ENCODE measurements around the gene USP40. TPM values are rescaled to one million over a fixed set of nuclear protein-coding genes. Genes with fewer than 3 reads are reported as not detected.

USP40 gene
- total and polyA plus RNA-seq, 2 donors (not counting 1 experiment from before 2014, with no cell fraction given) = 18.9 to 40.6 TPM

- no peak overlapping the region for H3K27ac ChIP-seq (ENCODE audit: insufficient read depth, low read length)
- TF ChIP-seq CTCF (conservative IDR thresholded peaks at IDR 0.05 in 1 of 2, IDR thresholded peaks at IDR 0.05 in 1 of 2; ENCODE audit: low read depth in 1 of 2, low read length in 2 of 2) (no peak), EZH2 (IDR thresholded peaks at IDR 0.05; ENCODE audit: low read length, missing control alignments) (no peak)
- H3K27me3 ChIP-seq (ENCODE audit: control insufficient read depth, insufficient read depth, low read length) = no peaks in the 10 kb centered on the region
- DNase-seq (ENCODE audit: low read depth in 2 of 2) = no peak
- no peak overlapping the region for H3K4me3 ChIP-seq (replicated peaks in 1 of 4; ENCODE audit: control extremely low read depth in 1 of 4, insufficient read depth in 1 of 4, low read depth in 3 of 4, low read length in 4 of 4)
- H3K9me3 ChIP-seq (ENCODE audit: control insufficient read depth, insufficient read depth, low read depth, low read length) = no peaks in the 10 kb centered on the region
- no peaks in the 10 kb centered on the region for H3K79me2 ChIP-seq (ENCODE audit: control insufficient read depth, insufficient read depth, low read length)
- no peak overlapping the region for H3K9ac ChIP-seq (ENCODE audit: insufficient read depth, low read length)
- peaks cover 3% of the 10 kb centered on the region for H3K36me3 ChIP-seq (ENCODE audit: control insufficient read depth, insufficient read depth, low read length)
- H4K20me1 ChIP-seq (ENCODE audit: control insufficient read depth, extremely low read depth, insufficient read depth, low read length) = no peaks in the 10 kb centered on the region
- no peaks in the 10 kb centered on the region for H3K4me1 ChIP-seq (ENCODE audit: control insufficient read depth, extremely low read depth, insufficient read depth, low read length)
- no peak overlapping the region for H2AFZ ChIP-seq (ENCODE audit: low read length)
- no peak overlapping the region for H3K4me2 ChIP-seq (ENCODE audit: extremely low read depth, insufficient read depth, low read length)
These were observed 133.6 kb downstream of the USP40 start for GRCh38 chr2:233433029-233433428.

- DNase-seq (ENCODE audit: low read depth in 2 of 2) = no peak
- no peak overlapping the region for H3K4me2 ChIP-seq (ENCODE audit: extremely low read depth, insufficient read depth, low read length)
These were observed 135.9 kb downstream of the USP40 start for GRCh38 chr2:233430651-233431050.

GRCh38 chr2:233430081-233430480 is 136.5 kb downstream of the USP40 start:
- Histone ChIP-seq H3K9ac (ENCODE audit: insufficient read depth, low read length) (no peak overlapping the region), H4K20me1 (ENCODE audit: control insufficient read depth, extremely low read depth, insufficient read depth, low read length) (no peaks in the 10 kb centered on the region), H3K4me3 (replicated peaks in 1 of 4; ENCODE audit: control extremely low read depth in 1 of 4, insufficient read depth in 1 of 4, low read depth in 3 of 4, low read length in 4 of 4) (no peak overlapping the region), H3K4me2 (ENCODE audit: extremely low read depth, insufficient read depth, low read length) (no peak overlapping the region), H3K4me1 (ENCODE audit: control insufficient read depth, extremely low read depth, insufficient read depth, low read length) (no peaks in the 10 kb centered on the region), H2AFZ (ENCODE audit: low read length) (no peak overlapping the region), H3K9me3 (ENCODE audit: control insufficient read depth, insufficient read depth, low read depth, low read length) (no peaks in the 10 kb centered on the region), H3K27me3 (ENCODE audit: control insufficient read depth, insufficient read depth, low read length) (no peaks in the 10 kb centered on the region), H3K27ac (ENCODE audit: insufficient read depth, low read length) (no peak overlapping the region), H3K36me3 (ENCODE audit: control insufficient read depth, insufficient read depth, low read length) (no peaks in the 10 kb centered on the region), H3K79me2 (ENCODE audit: control insufficient read depth, insufficient read depth, low read length) (no peaks in the 10 kb centered on the region)
- no peak for TF ChIP-seq CTCF (conservative IDR thresholded peaks at IDR 0.05 in 1 of 2, IDR thresholded peaks at IDR 0.05 in 1 of 2; ENCODE audit: low read depth in 1 of 2, low read length in 2 of 2)
- no peak for TF ChIP-seq EZH2 (IDR thresholded peaks at IDR 0.05; ENCODE audit: low read length, missing control alignments)
- peak in 1 of 2 donors; percentile 35 for DNase-seq (ENCODE audit: low read depth in 2 of 2)

More at GRCh38 chr2:233430651-233431050, 135.9 kb downstream of the USP40 start:
- H2AFZ ChIP-seq (ENCODE audit: low read length) = no peak overlapping the region
- H3K9me3 ChIP-seq (ENCODE audit: control insufficient read depth, insufficient read depth, low read depth, low read length) = no peaks in the 10 kb centered on the region
- no peaks in the 10 kb centered on the region for H3K36me3 ChIP-seq (ENCODE audit: control insufficient read depth, insufficient read depth, low read length)
- no peaks in the 10 kb centered on the region for H4K20me1 ChIP-seq (ENCODE audit: control insufficient read depth, extremely low read depth, insufficient read depth, low read length)
- no peaks in the 10 kb centered on the region for H3K27me3 ChIP-seq (ENCODE audit: control insufficient read depth, insufficient read depth, low read length)
- no peaks in the 10 kb centered on the region for H3K4me1 ChIP-seq (ENCODE audit: control insufficient read depth, extremely low read depth, insufficient read depth, low read length)
- H3K79me2 ChIP-seq (ENCODE audit: control insufficient read depth, insufficient read depth, low read length) = no peaks in the 10 kb centered on the region
- no peak overlapping the region for H3K27ac ChIP-seq (ENCODE audit: insufficient read depth, low read length)
- no peak overlapping the region for H3K9ac ChIP-seq (ENCODE audit: insufficient read depth, low read length)
- no peak for TF ChIP-seq EZH2 (IDR thresholded peaks at IDR 0.05; ENCODE audit: low read length, missing control alignments)
- TF ChIP-seq CTCF (conservative IDR thresholded peaks at IDR 0.05 in 1 of 2, IDR thresholded peaks at IDR 0.05 in 1 of 2; ENCODE audit: low read depth in 1 of 2, low read length in 2 of 2) = no peak
- no peak overlapping the region for H3K4me3 ChIP-seq (replicated peaks in 1 of 4; ENCODE audit: control extremely low read depth in 1 of 4, insufficient read depth in 1 of 4, low read depth in 3 of 4, low read length in 4 of 4)
